Measurements from ENCODE around the gene MYBPC3.

The MYBPC3 gene

GRCh38 chr11:47356129-47356997 lies 3.9 kb upstream of the MYBPC3 start:
- no peak for DNase-seq

GRCh38 chr11:47355283-47356128 lies 3.0 kb upstream of the MYBPC3 start:
- peak; percentile 48 for DNase-seq

- no peak for DNase-seq
These were observed 2.4 kb upstream of the MYBPC3 start for GRCh38 chr11:47354913-47355282.

GRCh38 chr11:47353978-47354774 lies 1.7 kb upstream of the MYBPC3 start:
- DNase-seq, result no peak

GRCh38 chr11:47351156-47352126 lies 1.1 kb downstream of the MYBPC3 start:
- DNase-seq, result no peak

- DNase-seq, result no peak
These were observed 2.2 kb downstream of the MYBPC3 start for GRCh38 chr11:47350315-47350714.

- no peak for DNase-seq
These were observed 2.9 kb downstream of the MYBPC3 start for GRCh38 chr11:47349521-47350095.

- DNase-seq, result peak; percentile 30
These were observed 3.6 kb downstream of the MYBPC3 start for GRCh38 chr11:47348859-47349258.

- no peak for DNase-seq
These were observed 4.2 kb downstream of the MYBPC3 start for GRCh38 chr11:47348131-47348802.

- no peak for DNase-seq
These were observed 5.4 kb downstream of the MYBPC3 start for GRCh38 chr11:47347137-47347536.

GRCh38 chr11:47345890-47346563 lies 6.5 kb downstream of the MYBPC3 start:
- DNase-seq, result no peak

- DNase-seq, result no peak
These were observed 9.6 kb downstream of the MYBPC3 start for GRCh38 chr11:47342854-47343253.

GRCh38 chr11:47342036-47342803 lies 10.3 kb downstream of the MYBPC3 start:
- DNase-seq, result no peak

- no peak for DNase-seq
These were observed 11.3 kb downstream of the MYBPC3 start for GRCh38 chr11:47340980-47341775.

GRCh38 chr11:47340010-47340409 lies 12.5 kb downstream of the MYBPC3 start:
- no peak for DNase-seq

GRCh38 chr11:47338396-47339241 lies 13.9 kb downstream of the MYBPC3 start:
- no peak for DNase-seq

GRCh38 chr11:47337229-47337924 lies 15.1 kb downstream of the MYBPC3 start:
- no peak for DNase-seq

Measured in activated CD4-positive, alpha-beta T cell treated with anti-CD3 and anti-CD28 coated beads, Interleukin-2, Interleukin-6, amounts not matched to agents 100 ng/mL and 50 ng/mL, durations not matched to agents 16 hours and 8 hours (primary cell).